SK-N-SH (cell line): ENCODE results near the gene TCIRG1. TPM values are rescaled to one million over a fixed set of nuclear protein-coding genes. Genes with fewer than 3 reads are reported as not detected.

Experiments used
- CTCF ChIP-seq: fragments of 200-600 bp; sonication (generic); IDR thresholded peaks from 2 replicates; pipeline ENCODE4 v1.6.1; 2017; ENCODE audit warnings: antibody characterized with exemption, mild to moderate bottlenecking, moderate library complexity
- ELF1 ChIP-seq: IDR thresholded peaks from 2 replicates; pipeline ENCODE4 v1.4.0; 2012
- EP300 ChIP-seq, 2 experiments: IDR thresholded peaks; 2 replicates each; pipeline versions ENCODE4 v1.4.0 to v1.6.1; 2012; ENCODE audit warnings: borderline replicate concordance in 1 of 2, low read depth in 1 of 2, low read length in 1 of 2
- EZH2phosphoT487 ChIP-seq: fragments of 200-600 bp; sonication (generic); IDR thresholded peaks from 2 replicates; pipeline ENCODE4 v1.6.1; 2017; ENCODE audit warnings: low read depth, mixed run types, mild to moderate bottlenecking, antibody characterized with exemption, moderate library complexity, borderline replicate concordance
- FOSL2 ChIP-seq: IDR thresholded peaks from 2 replicates; pipeline ENCODE4 v1.4.0; 2012; ENCODE audit warnings: low read depth, mild to moderate bottlenecking, moderate library complexity, borderline replicate concordance
- FOXJ3 ChIP-seq: sonication (generic); formaldehyde crosslinking; IDR thresholded peaks from 2 replicates; pipeline ENCODE4 v1.5.1; 2020; ENCODE audit warnings: mild to moderate bottlenecking, missing genetic modification reagents
- FOXM1 ChIP-seq: IDR thresholded peaks from 2 replicates; pipeline ENCODE4 v1.4.0; 2012; ENCODE audit warnings: low read depth, mild to moderate bottlenecking
- GABPA ChIP-seq: IDR thresholded peaks from 2 replicates; pipeline ENCODE4 v1.4.0; 2012; ENCODE audit warnings: low read depth, mild to moderate bottlenecking
- GATA2 ChIP-seq: sonication (generic); formaldehyde crosslinking; IDR thresholded peaks from 2 replicates; pipeline ENCODE4 v1.5.0; 2020; ENCODE audit warnings: mild to moderate bottlenecking, missing genetic modification reagents
- IRF3 ChIP-seq: fragments of 150-350 bp; IDR thresholded peaks from 2 replicates; pipeline ENCODE4 v1.6.1; 2016; ENCODE audit warnings: mild to moderate bottlenecking, low read depth, low read length
- MEF2A ChIP-seq: IDR thresholded peaks from 2 replicates; pipeline ENCODE4 v1.4.0; 2012; ENCODE audit warnings: low read depth, borderline replicate concordance
- MXI1 ChIP-seq: IDR thresholded peaks from 2 replicates; pipeline ENCODE4 v1.6.1; 2012; ENCODE audit warnings: mild to moderate bottlenecking, low read depth, low read length, improper control_type of control experiment
- NRF1 ChIP-seq: IDR thresholded peaks from 2 replicates; pipeline ENCODE4 v1.6.1; 2012; ENCODE audit warnings: low read depth, mild to moderate bottlenecking, low read length
- POLR2AphosphoS5 ChIP-seq: IDR thresholded peaks from 2 replicates; pipeline ENCODE4 v1.6.1; 2012; ENCODE audit warnings: low read depth, low read length
- RCOR1 ChIP-seq: fragments of 150-350 bp; IDR thresholded peaks from 2 replicates; pipeline ENCODE4 v1.6.1; 2017; ENCODE audit warnings: antibody characterized with exemption, low read length
- RXRA ChIP-seq: IDR thresholded peaks from 2 replicates; pipeline ENCODE4 v1.4.0; 2012; ENCODE audit warnings: low read depth, mild to moderate bottlenecking, borderline replicate concordance
- SIN3A ChIP-seq: IDR thresholded peaks from 2 replicates; pipeline ENCODE4 v1.6.1; 2012; ENCODE audit warnings: low read depth, mild to moderate bottlenecking, low read length, moderate library complexity, borderline replicate concordance
- SMC3 ChIP-seq: IDR thresholded peaks from 2 replicates; pipeline ENCODE4 v1.6.1; 2012; ENCODE audit warnings: low read depth, low read length, improper control_type of control experiment
- TAF1 ChIP-seq: IDR thresholded peaks from 2 replicates; pipeline ENCODE4 v1.6.1; 2012; ENCODE audit warnings: low read depth, mild to moderate bottlenecking, low read length, moderate library complexity, borderline replicate concordance
- TCF12 ChIP-seq: IDR thresholded peaks from 2 replicates; pipeline ENCODE4 v1.4.0; 2012
- TEAD4 ChIP-seq: IDR thresholded peaks from 2 replicates; pipeline ENCODE4 v1.4.0; 2012; ENCODE audit warnings: mild to moderate bottlenecking, borderline replicate concordance; ENCODE audit not compliant: insufficient read depth
- YY1 ChIP-seq: IDR thresholded peaks from 2 replicates; pipeline ENCODE4 v1.4.0; 2012; ENCODE audit warnings: low read depth, mild to moderate bottlenecking
- ZBTB33 ChIP-seq: IDR thresholded peaks from 2 replicates; pipeline ENCODE4 v1.4.0; 2012; ENCODE audit warnings: low read depth, borderline replicate concordance
- polyA plus RNA-seq, 3 experiments: library from polyadenylated mRNA; depleted of rRNA; stranded (reverse); fragments of >200 nt; gene quantifications; 2 replicates each; pipeline ENCODE4 v1.2.3, GENCODE V29; 2012
- TF ChIP-seq, protein P1 (sequence below): IDR thresholded peaks from 2 replicates; pipeline ENCODE4; 2012
- TF ChIP-seq, protein P2 (sequence below): IDR thresholded peaks from 2 replicates; pipeline ENCODE4 v1.4.0; 2012; ENCODE audit warnings: low read depth, borderline replicate concordance

TCIRG1 gene
- polyA plus RNA-seq, 1 of the 3 experiments (the other 2 are of a cell fraction): 0.58 TPM

DNA sequence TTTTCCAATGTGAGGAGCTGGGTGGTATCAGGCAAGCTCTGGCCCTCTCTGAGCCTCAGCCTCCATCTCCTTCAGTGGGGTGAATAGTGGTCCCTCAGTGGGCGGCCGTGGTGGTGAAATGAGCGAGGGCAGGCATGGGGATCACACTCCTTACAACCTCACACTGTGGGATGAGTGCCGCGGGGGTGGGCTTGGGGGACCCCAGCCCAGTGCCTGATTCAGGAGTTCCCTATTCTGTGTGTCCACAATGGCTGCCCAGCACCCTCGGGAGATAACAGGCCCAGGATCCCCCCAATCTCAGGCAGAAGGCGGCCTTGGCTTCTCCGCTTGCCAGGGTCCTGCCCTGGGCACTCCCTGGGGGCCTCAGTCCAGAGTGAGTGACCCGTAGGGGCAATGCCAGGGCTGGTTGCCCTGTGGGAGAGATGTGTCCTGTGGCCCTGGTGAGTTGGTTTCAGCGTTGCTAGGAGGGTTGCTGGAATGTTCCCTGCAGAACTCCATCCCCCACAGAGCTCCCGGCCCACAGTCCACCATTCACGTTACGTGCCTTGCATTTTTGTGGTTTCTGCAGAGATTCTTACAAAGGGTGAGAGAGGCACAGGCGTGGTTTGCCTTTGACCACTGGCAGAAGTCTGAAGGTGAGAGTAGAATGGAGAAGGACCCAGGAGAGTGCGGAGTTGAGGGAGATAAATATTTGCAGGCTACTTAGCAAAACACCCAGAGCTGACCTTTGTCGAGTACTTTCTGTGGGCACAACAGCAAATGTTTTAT lies 25.8 kb upstream of the TCIRG1 start (continued):
- TF ChIP-seq NRF1 (no peak), IRF3 (no peak), GATA2 (CRISPR knock-in tag) (no peak), MXI1 (no peak), SMC3 (no peak), TCF12 (peak; percentile 74), ELF1 (no peak), FOSL2 (peak; percentile 33; the same call in 1 of the 2 replicates), YY1 (peak; percentile 72; the same call in 1 of the 2 replicates), ZBTB33 (no peak), EP300 (IDR thresholded peaks at IDR 0.05; ENCODE audit: borderline replicate concordance in 1 of 2, low read depth in 1 of 2, low read length in 1 of 2) (peak in 1 of 2 experiments; percentile 76; a peak in 1 of 4 replicates), CTCF (no peak), MEF2A (no peak), EZH2phosphoT487 (no peak), POLR2AphosphoS5 (peak; percentile 63), TAF1 (peak; percentile 48; the same call in 1 of the 2 replicates), RCOR1 (no peak), RXRA (peak; percentile 90; the same call in 1 of the 2 replicates), SIN3A (peak; percentile 40; the same call in 1 of the 2 replicates), FOXJ3 (CRISPR knock-in tag) (no peak), TEAD4 (peak; percentile 98), GABPA (no peak), FOXM1 (no peak)
- TF ChIP-seq, protein P1, sequence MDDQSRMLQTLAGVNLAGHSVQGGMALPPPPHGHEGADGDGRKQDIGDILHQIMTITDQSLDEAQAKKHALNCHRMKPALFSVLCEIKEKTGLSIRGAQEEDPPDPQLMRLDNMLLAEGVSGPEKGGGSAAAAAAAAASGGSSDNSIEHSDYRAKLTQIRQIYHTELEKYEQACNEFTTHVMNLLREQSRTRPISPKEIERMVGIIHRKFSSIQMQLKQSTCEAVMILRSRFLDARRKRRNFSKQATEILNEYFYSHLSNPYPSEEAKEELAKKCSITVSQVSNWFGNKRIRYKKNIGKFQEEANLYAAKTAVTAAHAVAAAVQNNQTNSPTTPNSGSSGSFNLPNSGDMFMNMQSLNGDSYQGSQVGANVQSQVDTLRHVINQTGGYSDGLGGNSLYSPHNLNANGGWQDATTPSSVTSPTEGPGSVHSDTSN: peak; percentile 42; the same call in 1 of the 2 replicates
- TF ChIP-seq, protein P2, sequence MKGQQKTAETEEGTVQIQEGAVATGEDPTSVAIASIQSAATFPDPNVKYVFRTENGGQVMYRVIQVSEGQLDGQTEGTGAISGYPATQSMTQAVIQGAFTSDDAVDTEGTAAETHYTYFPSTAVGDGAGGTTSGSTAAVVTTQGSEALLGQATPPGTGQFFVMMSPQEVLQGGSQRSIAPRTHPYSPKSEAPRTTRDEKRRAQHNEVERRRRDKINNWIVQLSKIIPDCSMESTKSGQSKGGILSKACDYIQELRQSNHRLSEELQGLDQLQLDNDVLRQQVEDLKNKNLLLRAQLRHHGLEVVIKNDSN: no peak
